Gastroesophageal sphincter (tissue), 3 donors: Measurements from ENCODE around the gene ID1.

ENCODE experiments used
- CTCF ChIP-seq, 4 experiments: fragments of 200-600 bp in 2 of 4; fragments of 450-650 bp in 2 of 4; sonication (generic) in 1 of 4; IDR thresholded peaks; one replicate each; pipeline ENCODE4 v1.5.1; 2017 to 2019; ENCODE audit warnings: antibody characterized with exemption in 4 of 4, mild to moderate bottlenecking in 2 of 4, moderate library complexity in 2 of 4
- EP300 ChIP-seq: sonication (generic); formaldehyde crosslinking; IDR thresholded peaks from one replicate; pipeline ENCODE4 v1.6.1; 2017; ENCODE audit warnings: antibody characterized with exemption, mild to moderate bottlenecking
- POLR2A ChIP-seq, 2 donors: fragments of 450-650 bp; IDR thresholded peaks; one replicate each; pipeline ENCODE4 v1.6.1; 2017; ENCODE audit warnings: antibody characterized with exemption in 2 of 2, mild to moderate bottlenecking in 2 of 2, moderate library complexity in 1 of 2
- POLR2AphosphoS5 ChIP-seq: sonication (generic); formaldehyde crosslinking; IDR thresholded peaks from one replicate; pipeline ENCODE4 v1.6.1; 2017; ENCODE audit warnings: antibody characterized with exemption

GRCh38 chr20:31604567-31605030 is 490 bp upstream of the ID1 start:
- TF ChIP-seq CTCF (IDR thresholded peaks at IDR 0.05): no peak
- TF ChIP-seq EP300: no peak
- no peak for TF ChIP-seq POLR2A (IDR thresholded peaks at IDR 0.05)
- TF ChIP-seq POLR2AphosphoS5: no peak
